ENCODE measurements around the gene FKBP1C. TPM values are rescaled to one million over a fixed set of nuclear protein-coding genes. Genes with fewer than 3 reads are reported as not detected.
"Not testable (repeated sequence)": the region's sequence is repeated elsewhere in the genome, so short reads cannot be mapped to it uniquely, and the experiment has no call there.

FKBP1C gene
- total and polyA plus RNA-seq, 7 donors, result 1.4 to 3.0 TPM; not detected in 5

- WGBS, 2 donors, result 72 to 79% methylated on average over 2 of the region's 2 CpGs
- Histone ChIP-seq H3K36me3 (no peaks in the 10 kb centered on the region), H3K9me3 (no peaks in the 10 kb centered on the region), H3K27ac (no peak overlapping the region), H3K4me3 (no peak overlapping the region), H3K4me1 (no peaks in the 10 kb centered on the region), H3K27me3 (no peaks in the 10 kb centered on the region)
- DNase-seq, result no peak
- intact Hi-C loops (cut with DNase I), result no loop called here
- TF ChIP-seq, protein P1, sequence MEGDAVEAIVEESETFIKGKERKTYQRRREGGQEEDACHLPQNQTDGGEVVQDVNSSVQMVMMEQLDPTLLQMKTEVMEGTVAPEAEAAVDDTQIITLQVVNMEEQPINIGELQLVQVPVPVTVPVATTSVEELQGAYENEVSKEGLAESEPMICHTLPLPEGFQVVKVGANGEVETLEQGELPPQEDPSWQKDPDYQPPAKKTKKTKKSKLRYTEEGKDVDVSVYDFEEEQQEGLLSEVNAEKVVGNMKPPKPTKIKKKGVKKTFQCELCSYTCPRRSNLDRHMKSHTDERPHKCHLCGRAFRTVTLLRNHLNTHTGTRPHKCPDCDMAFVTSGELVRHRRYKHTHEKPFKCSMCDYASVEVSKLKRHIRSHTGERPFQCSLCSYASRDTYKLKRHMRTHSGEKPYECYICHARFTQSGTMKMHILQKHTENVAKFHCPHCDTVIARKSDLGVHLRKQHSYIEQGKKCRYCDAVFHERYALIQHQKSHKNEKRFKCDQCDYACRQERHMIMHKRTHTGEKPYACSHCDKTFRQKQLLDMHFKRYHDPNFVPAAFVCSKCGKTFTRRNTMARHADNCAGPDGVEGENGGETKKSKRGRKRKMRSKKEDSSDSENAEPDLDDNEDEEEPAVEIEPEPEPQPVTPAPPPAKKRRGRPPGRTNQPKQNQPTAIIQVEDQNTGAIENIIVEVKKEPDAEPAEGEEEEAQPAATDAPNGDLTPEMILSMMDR (IDR thresholded peaks at IDR 0.05), result no peak
- TF ChIP-seq POLR2AphosphoS5 (IDR thresholded peaks at IDR 0.05), result no peak
- no peak for TF ChIP-seq POLR2A (IDR thresholded peaks at IDR 0.05)
- no peak for TF ChIP-seq EP300 (IDR thresholded peaks at IDR 0.05)
Measured at GRCh38 chr6:63224179-63224578, 12.9 kb downstream of the FKBP1C start.

DNA sequence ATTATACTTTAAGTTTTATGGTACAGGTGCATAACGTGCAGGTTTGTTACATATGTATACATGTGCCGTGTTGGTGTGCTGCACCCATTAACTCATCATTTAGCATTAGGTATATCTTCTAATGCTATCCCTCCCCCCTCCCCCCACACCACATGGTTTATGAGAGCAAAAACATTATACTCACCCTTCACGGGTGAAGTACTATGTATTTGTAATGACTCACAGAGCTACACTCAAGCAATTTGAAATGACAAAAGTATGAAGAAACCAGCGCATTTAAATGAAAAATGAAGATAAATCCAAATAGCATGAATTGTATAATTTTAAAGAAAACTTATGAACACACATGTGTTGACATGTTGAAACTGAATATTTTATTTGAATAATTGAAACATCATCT lies 14.7 kb downstream of the FKBP1C start:
- H3K27ac ChIP-seq; H3K27me3 ChIP-seq; intact Hi-C loops (cut with DNase I); H3K4me1 ChIP-seq; H3K9me3 ChIP-seq; DNase-seq; H3K4me3 ChIP-seq; H3K36me3 ChIP-seq: not testable (repeated sequence)
- WGBS, 2 donors, result 26 to 63% methylated on average over 4 of the region's 4 CpGs

DNA sequence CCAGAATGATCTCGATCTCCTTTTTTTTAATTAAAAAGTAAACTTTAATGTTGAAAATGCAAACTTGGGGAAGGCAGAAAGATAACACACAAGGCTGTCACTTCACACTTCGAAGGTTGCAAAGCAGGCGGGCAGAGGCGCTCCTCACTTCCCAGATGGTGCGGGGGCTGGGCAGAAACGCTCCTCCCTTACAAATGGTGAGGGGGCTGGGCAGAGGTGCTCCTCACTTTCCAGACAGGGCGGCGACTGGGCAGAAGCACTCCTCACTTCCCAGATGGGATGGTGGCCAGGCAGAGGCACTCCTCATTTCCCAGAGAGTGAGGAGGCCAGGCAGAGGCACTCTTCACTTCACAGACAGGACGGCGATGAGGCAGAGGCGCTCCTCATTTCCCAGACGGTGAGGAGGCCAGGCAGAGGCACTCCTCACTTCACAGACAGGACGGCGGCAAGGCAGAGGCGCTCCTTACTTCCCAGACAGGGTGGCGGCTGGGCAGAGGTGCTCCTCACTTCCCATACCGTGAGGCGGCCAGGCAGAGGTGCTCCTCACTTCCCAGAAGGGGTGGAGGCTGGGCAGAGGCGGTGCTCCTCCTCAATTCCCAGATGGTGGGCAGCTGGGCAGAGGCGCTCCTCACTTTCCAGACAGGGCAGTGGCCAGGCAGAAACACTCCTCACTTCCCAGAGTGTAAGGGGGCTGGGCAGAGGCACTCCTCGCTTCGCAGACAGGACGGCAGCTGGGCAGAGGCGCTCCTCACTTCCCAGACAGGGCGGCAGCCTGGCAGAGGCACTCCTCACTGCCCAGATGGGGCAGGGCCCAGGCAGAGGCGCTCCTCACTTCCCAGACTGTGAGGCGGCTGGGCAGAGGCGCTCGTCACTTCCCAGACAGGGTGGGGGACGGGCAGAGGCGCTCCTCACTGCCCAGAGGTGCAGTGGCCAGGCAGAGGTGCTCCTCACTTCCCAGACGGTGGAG lies 16.9 kb downstream of the FKBP1C start:
- H3K27ac ChIP-seq; H3K4me3 ChIP-seq; intact Hi-C loops (cut with DNase I); DNase-seq; H3K27me3 ChIP-seq; H3K9me3 ChIP-seq; H3K36me3 ChIP-seq; H3K4me1 ChIP-seq: not testable (repeated sequence)
- WGBS, 2 donors, result 92% methylated on average over 32 of the region's 32 CpGs

DNA sequence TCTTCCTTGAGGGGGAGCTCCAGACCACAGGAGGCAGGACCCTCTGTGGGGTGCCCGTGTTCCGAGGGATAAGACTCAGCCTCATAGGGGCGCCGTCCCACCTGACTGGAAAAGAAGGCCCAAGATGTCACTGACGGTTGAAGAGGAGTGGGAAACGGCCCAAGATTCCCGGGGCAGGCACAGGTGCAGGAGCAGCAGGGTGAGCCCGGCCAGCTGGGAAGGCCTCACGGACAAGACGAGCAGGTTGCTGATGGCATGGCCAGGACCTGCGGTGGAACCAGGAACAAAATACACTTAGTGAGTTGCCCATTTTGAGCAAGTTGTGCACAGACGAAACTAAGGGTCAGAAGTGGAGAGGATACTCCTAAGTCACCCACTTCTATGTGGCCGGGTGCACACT lies 18.8 kb downstream of the FKBP1C start:
- 91% methylated on average over 13 of the region's 13 CpGs for WGBS, 2 donors
- H3K9me3 ChIP-seq; DNase-seq; intact Hi-C loops (cut with DNase I); H3K36me3 ChIP-seq; H3K27ac ChIP-seq; H3K4me1 ChIP-seq; H3K27me3 ChIP-seq; H3K4me3 ChIP-seq: not testable (repeated sequence)

DNA sequence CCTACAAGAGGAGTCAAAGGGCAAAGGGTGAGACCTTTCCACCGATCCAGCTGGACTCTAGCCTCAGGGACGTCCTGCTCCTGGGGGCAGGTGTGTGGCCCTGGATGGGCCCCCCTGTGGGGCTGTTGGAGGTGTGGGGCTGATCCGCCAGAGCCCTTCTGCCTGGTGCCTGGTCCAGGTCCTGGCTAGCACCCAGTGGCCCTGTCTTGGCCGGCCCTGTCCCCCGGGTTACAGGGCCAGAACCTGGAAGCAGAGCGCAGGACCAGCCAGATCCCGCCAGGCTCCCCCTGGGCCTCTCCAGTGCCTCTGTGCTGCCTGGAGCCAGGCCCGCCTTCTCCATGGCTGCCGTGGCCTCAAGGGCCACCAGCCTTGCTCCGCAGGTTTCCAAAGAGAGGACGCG lies 19.2 kb downstream of the FKBP1C start:
- H3K27me3 ChIP-seq; H3K27ac ChIP-seq; H3K4me3 ChIP-seq; DNase-seq; intact Hi-C loops (cut with DNase I); H3K36me3 ChIP-seq; H3K9me3 ChIP-seq; H3K4me1 ChIP-seq: not testable (repeated sequence)
- 87% methylated on average over 12 of the region's 12 CpGs for WGBS, 2 donors

DNA sequence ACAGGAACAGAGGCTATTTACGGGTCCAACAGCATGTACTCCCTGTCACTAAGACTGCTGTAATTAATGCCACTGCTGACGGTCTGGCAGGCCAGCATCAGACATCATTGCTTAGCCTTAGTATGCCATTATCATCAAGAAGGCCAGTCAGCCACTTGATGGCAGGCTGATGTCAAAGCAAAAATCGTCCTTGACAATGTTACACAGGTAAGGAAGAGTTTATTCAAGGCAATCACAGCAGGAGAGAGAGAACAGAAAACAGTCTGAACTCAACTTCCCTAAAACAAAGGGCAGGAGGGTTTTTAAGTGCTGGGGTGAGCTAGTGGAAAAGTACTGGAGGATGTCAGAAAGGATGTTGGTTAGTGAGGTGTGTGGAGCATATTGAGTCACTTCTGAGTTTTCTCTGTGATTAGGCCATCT lies 25.1 kb downstream of the FKBP1C start:
- Histone ChIP-seq H3K27ac (no peak overlapping the region), H3K4me1 (no peaks in the 10 kb centered on the region), H3K9me3 (no peaks in the 10 kb centered on the region), H3K4me3 (no peak overlapping the region), H3K36me3 (no peaks in the 10 kb centered on the region), H3K27me3 (no peaks in the 10 kb centered on the region)
- intact Hi-C loops (cut with DNase I), result no loop called here
- TF ChIP-seq EP300 (IDR thresholded peaks at IDR 0.05) (no peak), POLR2AphosphoS5 (IDR thresholded peaks at IDR 0.05) (no peak)
- 56 to 62% methylated on average over 3 of the region's 3 CpGs for WGBS, 2 donors
- DNase-seq, result no peak

- intact Hi-C loops (cut with DNase I), result no loop called here
Measured at GRCh38 chr6:63245420-63245819, 34.2 kb downstream of the FKBP1C start.

More at GRCh38 chr6:63245420-63245819, 34.2 kb downstream of the FKBP1C start:
- Histone ChIP-seq H3K36me3 (no peaks in the 10 kb centered on the region), H3K9me3 (no peaks in the 10 kb centered on the region), H3K4me3 (no peak overlapping the region), H3K27ac (no peak overlapping the region), H3K27me3 (no peaks in the 10 kb centered on the region), H3K4me1 (no peaks in the 10 kb centered on the region)
- no peak for TF ChIP-seq EP300 (IDR thresholded peaks at IDR 0.05)
- TF ChIP-seq, protein P1 (IDR thresholded peaks at IDR 0.05), result no peak
- DNase-seq, result no peak
- 71 to 85% methylated on average over 2 of the region's 2 CpGs for WGBS, 2 donors
